H9 (cell line): ENCODE measurements around the gene TMEM117. TPM values are rescaled to one million over a fixed set of nuclear protein-coding genes. Genes with fewer than 3 reads are reported as not detected.

Experiments used
- DNase-seq: peaks from one replicate; pipeline ENCODE4 v3.0.0-alpha.2; 2017
- H2AFZ ChIP-seq: one replicate; pipeline ENCODE4 v1.6.1; 2013; ENCODE audit warnings: mild to moderate bottlenecking, low read length, control low read depth, moderate library complexity
- H2AK5ac ChIP-seq: 2 replicates; pipeline ENCODE4 v1.6.1; 2013; ENCODE audit warnings: low read length, control low read depth, mixed read lengths; ENCODE audit not compliant: insufficient read length
- H2BK120ac ChIP-seq: one replicate; pipeline ENCODE4 v1.6.1; 2013; ENCODE audit warnings: low read depth, mild to moderate bottlenecking, low read length, control low read depth, inconsistent platforms; ENCODE audit not compliant: poor library complexity, severe bottlenecking
- H2BK12ac ChIP-seq: 2 replicates; pipeline ENCODE4 v1.6.1; 2013; ENCODE audit warnings: low read length, control low read depth, mixed read lengths, low read depth; ENCODE audit not compliant: insufficient read length
- H2BK15ac ChIP-seq: 2 replicates; pipeline ENCODE4 v1.6.1; 2013; ENCODE audit warnings: low read depth, low read length, control low read depth
- H2BK20ac ChIP-seq: one replicate; pipeline ENCODE4 v1.6.1; 2013; ENCODE audit warnings: low read depth, mild to moderate bottlenecking, low read length, control low read depth, inconsistent platforms; ENCODE audit not compliant: poor library complexity, severe bottlenecking
- H2BK5ac ChIP-seq: 2 replicates; pipeline ENCODE4 v1.6.1; 2013; ENCODE audit warnings: low read length, control low read depth, mixed read lengths; ENCODE audit not compliant: insufficient read length
- H3K14ac ChIP-seq: 2 replicates; pipeline ENCODE4 v1.6.1; 2013; ENCODE audit warnings: low read length, control low read depth; ENCODE audit not compliant: insufficient read depth
- H3K18ac ChIP-seq: 2 replicates; pipeline ENCODE4 v1.6.1; 2013; ENCODE audit warnings: low read depth, mild to moderate bottlenecking, mixed read lengths, low read length, control low read depth; ENCODE audit not compliant: insufficient read length
- H3K23ac ChIP-seq: 2 replicates; pipeline ENCODE4 v1.6.1; 2013; ENCODE audit warnings: low read length, control low read depth, mixed read lengths, low read depth; ENCODE audit not compliant: insufficient read length
- H3K23me2 ChIP-seq: 2 replicates; pipeline ENCODE4 v1.6.1; 2013; ENCODE audit warnings: low read depth, mild to moderate bottlenecking, mixed read lengths, low read length, control low read depth; ENCODE audit not compliant: insufficient read length, poor library complexity, severe bottlenecking
- H3K27ac ChIP-seq: 2 replicates; pipeline ENCODE4 v1.5.1; 2013; ENCODE audit warnings: low read length, control low read depth, mixed read lengths, low read depth; ENCODE audit not compliant: insufficient read length
- H3K27me3 ChIP-seq: 2 replicates; pipeline ENCODE4 v1.6.1; 2013; ENCODE audit warnings: low read length, control low read depth, inconsistent platforms; ENCODE audit not compliant: insufficient read depth
- H3K4ac ChIP-seq: 2 replicates; pipeline ENCODE4 v1.6.1; 2013; ENCODE audit warnings: low read depth, mild to moderate bottlenecking, control low read depth, inconsistent platforms, low read length, moderate library complexity
- H3K4me1 ChIP-seq: 2 replicates; pipeline ENCODE4 v1.6.1; 2013; ENCODE audit warnings: low read length, control low read depth, inconsistent platforms; ENCODE audit not compliant: insufficient read depth
- H3K4me2 ChIP-seq: 2 replicates; pipeline ENCODE4 v1.6.1; 2013; ENCODE audit warnings: low read length, control low read depth, mixed read lengths; ENCODE audit not compliant: insufficient read length, insufficient read depth
- H3K56ac ChIP-seq: 2 replicates; pipeline ENCODE4 v1.6.1; 2013; ENCODE audit warnings: low read depth, mild to moderate bottlenecking, mixed read lengths, low read length, control low read depth; ENCODE audit not compliant: insufficient read length
- H3K79me1 ChIP-seq: 2 replicates; pipeline ENCODE4 v1.6.1; 2013; ENCODE audit warnings: low read depth, mild to moderate bottlenecking, moderate library complexity, low read length, control low read depth, inconsistent platforms; ENCODE audit not compliant: insufficient read depth, poor library complexity, severe bottlenecking
- H3K79me2 ChIP-seq: 2 replicates; pipeline ENCODE4 v1.6.1; 2013; ENCODE audit warnings: low read length, control low read depth, inconsistent platforms; ENCODE audit not compliant: insufficient read depth
- H3K9ac ChIP-seq: 2 replicates; pipeline ENCODE4 v1.6.1; 2013; ENCODE audit warnings: low read length, control low read depth, mixed read lengths; ENCODE audit not compliant: insufficient read length; ENCODE audit errors: extremely low read depth
- H3K9me3 ChIP-seq: one replicate; pipeline ENCODE4 v1.6.1; 2013; ENCODE audit warnings: low read depth, low read length, inconsistent platforms; ENCODE audit not compliant: control insufficient read depth
- H3T11ph ChIP-seq: one replicate; pipeline ENCODE4 v1.6.1; 2013; ENCODE audit warnings: mild to moderate bottlenecking, low read length, control low read depth, inconsistent platforms
- H4K20me1 ChIP-seq: one replicate; pipeline ENCODE4 v1.6.1; 2013; ENCODE audit not compliant: control insufficient read depth, insufficient read length, insufficient read depth
- H4K5ac ChIP-seq: 2 replicates; pipeline ENCODE4 v1.6.1; 2013; ENCODE audit warnings: low read depth, mild to moderate bottlenecking, mixed read lengths, low read length, control low read depth; ENCODE audit not compliant: insufficient read length
- H4K8ac ChIP-seq: replicated peaks from 2 replicates; pipeline ENCODE4 v1.6.1; 2013; ENCODE audit warnings: low read length, control low read depth, mixed read lengths, low read depth; ENCODE audit not compliant: insufficient read length
- H4K91ac ChIP-seq: 2 replicates; pipeline ENCODE4 v1.6.1; 2013; ENCODE audit warnings: low read depth, mild to moderate bottlenecking, moderate library complexity, mixed read lengths, low read length, control low read depth; ENCODE audit not compliant: insufficient read length
- H3K27ac Mint-ChIP-seq, 3 experiments: 2 replicates in 2 of 3; 3 replicates in 1 of 3; pipeline ENCODE4 v1.8.0; 2020 to 2021; ENCODE audit warnings: mixed read lengths in 3 of 3, mild to moderate bottlenecking in 1 of 3, moderate library complexity in 1 of 3
- H3K27me3 Mint-ChIP-seq: 2 replicates; pipeline ENCODE4 v1.8.0; 2021; ENCODE audit warnings: low read depth, mild to moderate bottlenecking, moderate library complexity, mixed read lengths
- H3K36me3 Mint-ChIP-seq, 3 experiments: 2 replicates in 2 of 3; 3 replicates in 1 of 3; pipeline ENCODE4 v1.8.0; 2020 to 2021; ENCODE audit warnings: low read depth in 3 of 3, mixed read lengths in 3 of 3; ENCODE audit not compliant: insufficient read depth in 1 of 3
- H3K4me1 Mint-ChIP-seq, 2 experiments: 2 replicates each; pipeline ENCODE4 v1.8.0; 2020; ENCODE audit warnings: mixed read lengths in 2 of 2
- H3K4me3 Mint-ChIP-seq, 2 experiments: 2 replicates in 1 of 2; 3 replicates in 1 of 2; pipeline ENCODE4 v1.8.0; 2020 to 2021; ENCODE audit warnings: mild to moderate bottlenecking in 2 of 2, mixed read lengths in 2 of 2, moderate library complexity in 1 of 2
- H3K9me3 Mint-ChIP-seq, 2 experiments: 2 replicates in 1 of 2; 3 replicates in 1 of 2; pipeline ENCODE4 v1.8.0; 2020; ENCODE audit warnings: mild to moderate bottlenecking in 2 of 2, mixed read lengths in 2 of 2, moderate library complexity in 1 of 2
- WGBS: extraction: QIAGEN DNeasy Blood & Tissue Kit; methylation state at CpG from one replicate; pipeline ENCODE4 v1.1.7; 2013; ENCODE audit warnings: missing lambda C conversion rate, low lambda C conversion rate, mixed read lengths; ENCODE audit not compliant: insufficient read length; ENCODE audit errors: extremely low coverage; 5-methylcytosine and 5-hydroxymethylcytosine counted together
- total RNA-seq: library from RNA; stranded (reverse); gene quantifications from 2 replicates; pipeline ENCODE4 v1.2.1, GENCODE V29; 2021
- TF ChIP-seq, protein P1 (sequence below): fragments of 200-600 bp; sonication (generic); conservative IDR thresholded peaks from 3 replicates; pipeline ENCODE4 v1.8.0; 2021; ENCODE audit warnings: antibody characterized with exemption, mild to moderate bottlenecking

TMEM117 gene
- total RNA-seq, 1 experiment from 2014 or later = 1.7 TPM

GRCh38 chr12:43980627-43981191 is 144.8 kb downstream of the TMEM117 start:
- WGBS = no CpG with 5 or more reads among the region's 6 CpGs
- Histone ChIP-seq H3K79me1 (no peaks in the 10 kb centered on the region), H2AK5ac (no peak overlapping the region), H3K4ac (no peak overlapping the region), H3K14ac (no peak overlapping the region), H2BK15ac (no peak overlapping the region), H4K5ac (no peak overlapping the region), H3K4me2 (no peak overlapping the region), H3K9ac (no peak overlapping the region), H3K27me3 (no peaks in the 10 kb centered on the region), H3K23me2 (no peaks in the 10 kb centered on the region), H3K79me2 (no peaks in the 10 kb centered on the region), H3K4me1 (no peaks in the 10 kb centered on the region), H3T11ph (no peak overlapping the region), H4K20me1 (no peaks in the 10 kb centered on the region), H4K91ac (no peak overlapping the region), H3K27ac (no peak overlapping the region), H3K23ac (no peak overlapping the region), H3K9me3 (peaks cover 32% of the 10 kb centered on the region), H2BK12ac (no peak overlapping the region), H2AFZ (no peak overlapping the region), H2BK20ac (no peak overlapping the region), H2BK5ac (no peak overlapping the region), H3K18ac (no peak overlapping the region), H4K8ac (no peak overlapping the region), H3K56ac (no peak overlapping the region), H2BK120ac (no peak overlapping the region)
- Mint-ChIP-seq H3K36me3 (peaks cover 35 to 55% (median 45%) of the 10 kb centered on the region in 3 experiments), H3K4me3 (no peak overlapping the region), H3K9me3 (peaks cover 47 to 49% of the 10 kb centered on the region in 2 experiments), H3K27me3 (no peaks in the 10 kb centered on the region), H3K4me1 (peaks cover 8 to 9% of the 10 kb centered on the region in 2 experiments; a peak in 3 of 4 replicates), H3K27ac (no peak overlapping the region)
- DNase-seq = no peak
- TF ChIP-seq, protein P1, sequence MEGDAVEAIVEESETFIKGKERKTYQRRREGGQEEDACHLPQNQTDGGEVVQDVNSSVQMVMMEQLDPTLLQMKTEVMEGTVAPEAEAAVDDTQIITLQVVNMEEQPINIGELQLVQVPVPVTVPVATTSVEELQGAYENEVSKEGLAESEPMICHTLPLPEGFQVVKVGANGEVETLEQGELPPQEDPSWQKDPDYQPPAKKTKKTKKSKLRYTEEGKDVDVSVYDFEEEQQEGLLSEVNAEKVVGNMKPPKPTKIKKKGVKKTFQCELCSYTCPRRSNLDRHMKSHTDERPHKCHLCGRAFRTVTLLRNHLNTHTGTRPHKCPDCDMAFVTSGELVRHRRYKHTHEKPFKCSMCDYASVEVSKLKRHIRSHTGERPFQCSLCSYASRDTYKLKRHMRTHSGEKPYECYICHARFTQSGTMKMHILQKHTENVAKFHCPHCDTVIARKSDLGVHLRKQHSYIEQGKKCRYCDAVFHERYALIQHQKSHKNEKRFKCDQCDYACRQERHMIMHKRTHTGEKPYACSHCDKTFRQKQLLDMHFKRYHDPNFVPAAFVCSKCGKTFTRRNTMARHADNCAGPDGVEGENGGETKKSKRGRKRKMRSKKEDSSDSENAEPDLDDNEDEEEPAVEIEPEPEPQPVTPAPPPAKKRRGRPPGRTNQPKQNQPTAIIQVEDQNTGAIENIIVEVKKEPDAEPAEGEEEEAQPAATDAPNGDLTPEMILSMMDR = no peak
